SK-N-MC (cell line): ENCODE measurements around the gene ARHGAP29.

ENCODE experiments used
- EZH2 ChIP-seq: fragments of 200-600 bp; sonication (generic); IDR thresholded peaks from one replicate; pipeline ENCODE4 v1.6.1; 2017; ENCODE audit warnings: antibody characterized with exemption
- POLR2AphosphoS5 ChIP-seq: IDR thresholded peaks from 2 replicates; pipeline ENCODE4 v1.6.1; 2012; ENCODE audit warnings: mild to moderate bottlenecking, low read depth, low read length, borderline replicate concordance

GRCh38 chr1:94207695-94208094, 29.7 kb downstream of the ARHGAP29 start:
- no peak for TF ChIP-seq POLR2AphosphoS5
- no peak for TF ChIP-seq EZH2
